Kidney tubule cell (primary cell): Measurements from ENCODE around the gene COL27A1.

Source experiments
- DNase-seq: peaks from one replicate; pipeline ENCODE4 v3.0.0-alpha.2; 2018; ENCODE audit warnings: low spot score

COL27A1 gene

GRCh38 chr9:114272739-114273431 is 117.5 kb downstream of the COL27A1 start:
- no peak for DNase-seq

DNA sequence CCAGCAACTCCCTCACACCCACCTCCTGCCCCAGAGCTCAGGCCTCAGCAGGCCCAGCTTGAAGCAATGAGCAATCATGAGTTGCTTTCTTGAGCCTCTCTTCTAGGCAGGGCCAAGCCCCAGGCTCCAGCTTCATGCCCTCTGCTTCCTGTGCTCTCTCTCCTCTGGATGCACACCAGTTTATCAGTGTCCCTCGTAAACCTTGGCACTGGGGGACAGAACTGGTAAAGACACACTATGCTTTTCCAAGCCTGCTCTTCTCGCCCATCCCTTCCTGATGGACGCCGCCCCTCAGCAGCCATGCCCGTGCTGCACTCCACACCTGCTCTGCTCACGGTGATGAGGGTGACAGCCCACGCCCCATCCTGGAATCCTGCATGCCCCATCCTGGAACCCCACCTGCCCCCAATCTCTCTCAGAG is 118.1 kb downstream of the COL27A1 start:
- DNase-seq: no peak

- no peak for DNase-seq
Measured at GRCh38 chr9:114274217-114274616, 118.9 kb downstream of the COL27A1 start.

DNA sequence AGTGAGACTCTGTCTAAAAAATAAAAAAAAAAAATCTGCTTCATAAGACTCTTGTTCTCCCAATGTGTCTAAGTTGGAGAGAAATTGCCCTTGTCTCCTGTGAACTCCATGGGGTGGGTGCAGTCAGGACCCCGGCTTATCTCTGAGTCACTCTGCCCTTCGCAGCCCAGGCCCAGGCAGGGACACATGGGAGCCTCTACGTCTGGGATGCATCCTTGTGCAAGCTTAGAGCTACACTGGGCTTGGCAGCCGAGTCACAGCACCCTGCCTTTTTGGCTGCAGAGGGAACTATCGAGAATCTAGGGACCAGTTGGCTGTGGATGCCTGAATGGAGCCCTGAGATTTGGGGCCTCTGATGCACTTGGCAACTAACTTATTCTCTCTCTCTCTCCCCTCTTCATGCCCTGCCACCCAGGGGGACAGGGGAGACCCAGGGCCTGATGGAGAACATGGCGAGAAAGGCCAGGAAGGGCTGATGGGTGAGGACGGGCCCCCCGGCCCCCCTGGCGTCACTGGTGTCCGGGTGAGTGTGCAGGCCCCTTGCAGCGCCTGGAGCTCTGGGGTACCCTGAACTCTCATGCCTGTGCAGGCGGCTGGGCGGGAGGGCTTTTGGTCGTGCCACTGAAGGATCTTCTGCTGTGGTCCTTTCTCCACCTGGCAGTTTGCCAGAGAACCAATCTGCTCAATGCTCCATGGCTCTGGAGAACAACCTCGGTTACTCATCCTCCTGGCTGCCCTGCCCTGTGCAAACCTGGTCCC is 120.1 kb downstream of the COL27A1 start:
- peak; percentile 54 for DNase-seq

DNA sequence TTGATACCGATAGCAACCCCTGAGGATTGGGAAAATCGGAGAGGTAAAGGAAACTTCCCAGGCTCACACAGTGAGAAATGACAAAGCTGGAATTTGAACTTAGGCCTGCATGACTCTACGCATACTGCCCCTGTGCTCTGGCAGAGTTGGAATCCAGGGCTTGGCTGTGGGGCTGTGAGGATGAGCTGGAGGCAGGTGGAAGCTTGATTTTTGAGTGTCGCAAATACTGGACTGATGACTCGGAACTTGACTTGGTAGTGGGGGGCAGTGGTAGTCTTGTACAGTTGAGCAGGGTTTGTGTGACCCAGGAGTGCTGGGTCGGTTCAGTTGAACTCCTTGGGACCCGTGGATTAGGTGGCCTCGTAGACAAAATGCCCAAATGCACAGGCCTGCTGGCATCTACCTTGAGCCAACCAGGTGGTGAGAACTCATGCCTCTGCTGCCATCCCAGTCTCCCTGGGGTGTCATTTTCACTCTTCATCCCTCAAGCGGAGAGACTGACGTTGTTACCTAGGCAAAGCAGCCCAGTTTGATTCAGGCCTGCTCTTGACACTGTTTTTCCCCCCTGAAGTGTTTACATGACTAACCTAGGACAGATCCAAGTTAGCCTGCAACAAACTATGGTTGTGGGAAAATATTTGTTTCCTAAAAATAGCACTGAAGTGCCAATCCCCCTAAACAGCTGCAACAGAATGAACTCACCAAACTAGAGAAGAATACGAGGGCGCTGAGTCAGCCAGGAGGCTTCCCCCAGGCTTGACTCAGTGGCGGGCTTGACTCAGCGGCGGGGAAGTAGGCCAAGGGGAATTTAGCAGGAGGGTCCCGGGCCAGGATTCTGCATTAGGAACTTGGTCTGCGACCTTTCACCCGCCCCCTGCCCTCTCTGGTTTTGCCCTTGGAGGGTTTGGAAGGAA is 121.8 kb downstream of the COL27A1 start:
- peak; percentile 67 for DNase-seq

DNA sequence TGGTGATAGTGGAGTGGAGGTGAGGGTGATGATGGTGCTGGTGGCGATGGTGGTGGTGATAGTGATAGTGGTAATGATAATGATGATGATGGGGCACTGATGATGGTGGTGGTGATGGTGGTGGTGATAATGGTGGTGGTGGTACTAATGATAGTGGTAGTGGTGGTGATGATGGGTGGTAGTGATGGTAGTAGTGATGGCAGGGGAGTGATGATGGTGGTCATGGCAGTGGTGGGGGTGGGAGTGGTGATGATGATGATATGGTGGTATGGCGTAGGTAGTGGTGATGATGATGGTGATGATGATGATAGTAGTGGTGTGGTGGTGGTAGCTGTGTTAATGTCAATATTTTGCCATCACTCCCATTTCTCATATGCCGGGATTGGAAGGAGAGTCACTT is 123.0 kb downstream of the COL27A1 start:
- DNase-seq: no peak

DNA sequence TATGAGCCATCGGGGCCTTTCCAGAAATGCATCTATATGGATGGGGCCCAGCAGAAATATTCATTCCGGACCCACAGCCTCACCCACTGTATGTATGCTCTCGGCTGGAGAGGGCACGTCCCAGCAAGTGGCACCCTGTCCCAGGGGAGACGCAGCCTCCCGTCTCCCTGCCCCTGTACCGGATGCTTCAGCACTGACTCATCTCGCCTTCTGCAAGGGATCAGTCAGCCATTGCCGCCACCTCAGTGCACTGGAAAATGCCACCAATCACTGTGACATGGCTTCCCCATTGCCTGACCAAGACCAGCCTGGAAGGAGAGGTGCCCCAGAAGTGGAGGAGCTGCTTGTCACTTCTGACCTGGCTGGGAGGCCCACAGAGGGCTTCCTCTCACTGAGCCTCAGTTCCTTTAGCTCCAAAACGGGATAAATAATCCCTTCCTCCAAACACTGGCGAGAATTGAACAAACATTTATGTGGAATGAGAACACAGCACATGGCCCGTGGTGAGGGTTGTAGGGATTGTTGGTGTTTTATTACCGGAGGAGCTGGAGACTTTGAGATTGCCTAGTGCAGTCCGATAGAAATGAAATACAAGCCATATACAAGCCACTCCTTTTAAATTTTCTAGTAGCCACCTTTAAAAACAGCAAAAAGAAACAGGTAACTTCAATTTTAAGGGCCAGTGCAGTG is 123.7 kb downstream of the COL27A1 start:
- peak; percentile 79 for DNase-seq

DNA sequence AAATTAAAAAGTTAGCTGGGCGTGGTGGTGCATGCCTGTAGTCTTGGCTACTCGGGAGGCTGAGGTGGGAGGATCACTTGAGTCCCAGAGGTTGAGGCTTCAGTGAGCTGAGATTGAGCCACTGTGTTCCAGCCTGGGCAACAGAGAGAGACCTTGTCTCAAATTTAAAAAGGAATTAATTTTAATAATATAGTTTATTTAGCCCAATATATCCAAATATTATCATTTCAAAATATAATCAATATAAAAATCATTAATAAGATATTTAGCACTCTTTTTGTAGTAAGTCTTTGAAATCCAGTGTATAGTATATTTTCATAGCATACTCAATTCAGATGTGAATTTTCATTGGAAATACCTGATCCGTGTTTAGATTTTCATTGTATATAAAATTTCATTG is 124.4 kb downstream of the COL27A1 start:
- no peak for DNase-seq

GRCh38 chr9:114280636-114281472 is 125.5 kb downstream of the COL27A1 start:
- DNase-seq: no peak

DNA sequence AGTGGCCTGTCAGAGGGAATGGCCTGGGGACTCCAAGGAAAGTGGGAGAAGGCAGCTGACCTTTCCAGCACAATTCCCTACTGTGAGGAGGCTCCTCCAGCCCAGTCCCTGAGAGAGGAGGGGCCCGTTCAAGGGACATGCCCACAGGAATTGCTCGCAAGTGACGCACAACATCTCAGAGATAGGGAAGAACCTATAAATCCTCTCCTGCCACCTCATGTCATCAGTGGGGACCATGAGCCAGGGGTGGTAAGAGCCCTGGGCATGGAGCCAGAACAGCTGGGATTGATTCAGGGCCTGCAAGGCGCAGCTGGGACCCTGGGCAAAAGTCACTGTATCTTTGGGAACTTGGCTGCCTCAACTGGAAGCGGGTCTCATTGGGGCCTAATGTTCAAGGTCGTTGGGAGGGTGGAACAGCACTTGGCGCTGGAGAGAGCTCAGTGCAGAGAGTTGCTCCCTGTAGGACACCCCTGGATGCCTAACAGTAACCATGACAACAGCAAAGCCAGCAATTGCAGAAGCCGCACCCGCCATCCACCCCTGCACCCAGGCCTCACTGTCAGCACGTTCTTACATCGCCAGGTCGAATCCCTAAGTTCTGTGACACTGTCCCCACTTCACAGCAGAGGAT is 126.3 kb downstream of the COL27A1 start:
- no peak for DNase-seq

- no peak for DNase-seq
Measured at GRCh38 chr9:114282104-114282485, 126.8 kb downstream of the COL27A1 start.

DNA sequence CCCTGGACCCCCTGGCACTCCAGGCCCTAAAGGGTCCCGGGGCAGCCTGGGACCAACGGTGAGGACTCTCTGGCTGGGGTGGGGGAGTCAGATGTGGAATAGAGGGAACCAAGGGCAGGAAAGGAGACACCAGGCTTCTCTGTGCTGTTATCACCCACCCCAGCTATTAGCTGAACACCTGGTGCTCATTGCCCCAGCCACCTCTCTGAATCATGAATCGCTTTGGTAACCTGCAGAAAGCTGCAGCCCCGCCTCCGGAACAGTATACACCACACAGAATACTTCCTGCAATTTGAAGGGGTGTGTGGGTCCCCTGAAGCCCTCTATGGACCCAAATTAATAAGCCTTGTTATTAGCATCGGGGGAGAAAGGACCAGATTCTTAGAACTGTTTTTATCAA is 127.2 kb downstream of the COL27A1 start:
- DNase-seq: no peak

GRCh38 chr9:114282926-114283325 is 127.6 kb downstream of the COL27A1 start:
- DNase-seq: no peak

- no peak for DNase-seq
Measured at GRCh38 chr9:114283551-114284111, 128.3 kb downstream of the COL27A1 start.

DNA sequence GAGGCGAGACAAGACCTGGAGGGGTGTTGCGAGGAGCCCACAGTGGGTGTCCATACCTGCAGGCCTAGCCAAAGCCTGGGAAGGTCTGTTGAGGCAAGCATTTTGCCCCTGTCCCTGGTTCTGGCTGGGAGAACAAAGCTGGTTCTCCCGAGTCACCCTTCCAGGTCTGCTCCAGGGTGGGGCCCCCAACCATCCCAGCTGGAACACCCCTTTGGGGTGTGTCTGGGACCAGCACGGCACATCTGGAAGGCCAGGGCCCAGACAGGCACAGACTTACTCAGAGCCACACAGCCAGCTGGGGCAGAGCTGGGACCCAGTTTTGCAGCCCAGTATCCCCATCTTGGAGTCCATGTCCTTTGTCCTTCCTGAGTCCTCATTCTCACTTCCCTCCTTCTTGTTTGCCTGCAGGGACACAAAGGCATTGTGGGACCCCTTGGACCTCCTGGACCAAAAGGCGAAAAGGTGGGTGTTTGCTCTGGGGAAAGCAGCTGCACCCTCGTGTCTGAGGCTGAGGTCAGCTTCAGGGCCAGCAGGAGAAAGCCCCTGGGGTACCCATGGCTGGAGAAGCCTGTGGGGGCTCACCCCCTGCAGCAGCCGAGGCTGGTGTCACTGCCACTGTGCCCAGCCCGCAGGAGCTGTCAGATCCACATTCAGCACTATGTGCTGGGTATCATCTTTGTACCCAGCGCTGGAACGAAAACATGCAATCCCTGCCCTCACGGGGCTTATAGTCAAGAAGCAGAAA is 129.2 kb downstream of the COL27A1 start:
- no peak for DNase-seq

- peak; percentile 87 for DNase-seq
Measured at GRCh38 chr9:114285166-114285867, 130.0 kb downstream of the COL27A1 start.

DNA sequence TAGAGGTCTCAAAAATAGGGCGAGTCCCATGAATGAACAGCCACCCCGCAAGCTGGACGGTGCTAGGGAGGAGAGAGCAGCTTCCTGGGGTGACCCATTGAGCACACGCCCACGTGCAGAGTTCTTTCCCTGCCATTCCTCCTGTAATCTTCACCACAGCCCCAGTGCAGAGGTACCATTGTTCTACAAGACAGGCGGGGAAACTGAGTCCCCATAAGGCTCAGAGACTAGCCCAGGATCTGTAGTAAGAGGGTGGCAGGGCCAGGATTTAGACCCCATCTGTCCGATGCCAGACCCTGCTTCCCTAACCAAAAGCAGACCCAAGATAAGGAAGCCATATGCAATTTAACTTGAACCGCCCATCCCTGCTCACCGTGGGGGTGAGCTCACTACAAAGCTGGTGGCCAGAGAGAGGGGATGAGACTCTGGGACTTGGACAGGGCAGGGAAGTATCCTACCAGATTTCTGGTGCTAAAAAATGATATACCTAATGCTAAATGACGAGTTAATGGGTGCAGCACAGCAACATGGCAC is 130.9 kb downstream of the COL27A1 start:
- no peak for DNase-seq

DNA sequence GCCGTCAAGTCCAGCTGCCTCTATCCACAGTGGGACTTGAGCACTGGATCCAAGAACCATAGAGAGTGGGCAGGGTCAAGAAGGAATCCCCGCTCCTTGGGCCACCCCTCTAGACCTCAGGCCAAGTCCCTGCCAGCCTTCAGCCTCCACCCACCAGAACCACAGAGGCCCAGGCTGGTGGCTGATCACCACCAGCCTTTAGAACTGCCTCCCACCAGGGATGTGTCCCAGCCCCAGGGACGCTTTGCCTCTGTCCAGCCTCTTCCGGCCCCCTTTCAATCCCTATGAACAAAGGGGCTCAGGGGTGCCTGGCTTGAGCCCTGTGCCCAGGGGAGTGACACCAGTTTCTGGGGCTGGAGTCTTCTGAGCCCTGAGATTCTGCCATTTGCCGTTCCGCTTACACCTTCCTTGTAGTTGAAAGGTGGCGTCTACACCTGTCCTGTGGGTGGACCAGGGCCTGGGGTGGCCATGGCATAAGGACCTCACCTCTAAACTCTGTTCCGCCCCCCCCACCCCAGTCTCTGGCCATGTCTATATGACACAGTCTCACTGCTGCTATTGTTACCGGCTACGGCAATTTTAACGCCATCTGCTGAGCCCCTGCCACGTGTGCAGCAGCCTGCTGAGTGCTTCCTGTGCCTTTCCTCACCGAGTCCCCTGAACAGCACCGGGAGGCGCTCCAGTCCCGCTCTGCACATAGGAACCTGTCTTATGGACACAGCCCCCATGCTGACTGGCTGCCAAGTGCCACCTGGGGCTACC is 131.8 kb downstream of the COL27A1 start:
- DNase-seq: no peak
